GM19328 (cell line): ENCODE results near the gene CREB5.
A peak's percentile ranks its signal among the peaks of the same experiment; 100 is the strongest.

Experiments used
- ATAC-seq: cut with Tn5 transposase; IDR thresholded peaks from one replicate; pipeline ENCODE4 v1.9.1; 2021; ENCODE audit warnings: mild to moderate bottlenecking, moderate library complexity; ENCODE audit not compliant: unreplicated experiment

Gene CREB5

DNA sequence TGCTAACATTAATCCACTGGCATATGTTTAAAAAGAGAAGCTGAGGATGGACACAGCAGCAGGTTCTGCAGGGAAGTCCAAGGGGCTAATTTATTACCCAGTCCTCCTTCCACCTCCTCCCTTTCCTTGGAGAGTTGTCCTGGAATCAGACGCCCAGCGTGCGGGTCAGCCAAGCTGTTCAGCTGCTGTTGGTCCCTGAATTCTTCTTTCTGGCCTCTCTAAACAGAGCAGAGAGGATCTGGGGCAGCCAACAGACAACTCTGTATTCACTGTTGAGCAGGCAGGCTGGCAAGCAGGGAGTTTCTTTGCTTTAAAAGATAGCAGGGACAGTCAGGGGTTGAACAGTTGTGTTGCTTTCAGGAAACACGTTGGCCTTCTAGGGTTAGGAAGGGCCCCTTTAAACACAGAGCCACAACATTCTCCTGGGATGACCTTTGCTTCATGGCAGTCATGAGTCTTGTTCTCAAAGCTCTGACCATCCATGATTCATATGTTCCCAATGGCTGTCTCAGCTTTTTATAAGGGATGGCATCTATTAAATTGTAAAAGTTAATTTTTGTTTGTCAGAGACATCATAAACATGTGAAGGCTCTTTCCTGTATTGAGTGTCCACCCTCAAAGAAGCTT is 217.0 kb downstream of the CREB5 start:
- no peak for ATAC-seq

DNA sequence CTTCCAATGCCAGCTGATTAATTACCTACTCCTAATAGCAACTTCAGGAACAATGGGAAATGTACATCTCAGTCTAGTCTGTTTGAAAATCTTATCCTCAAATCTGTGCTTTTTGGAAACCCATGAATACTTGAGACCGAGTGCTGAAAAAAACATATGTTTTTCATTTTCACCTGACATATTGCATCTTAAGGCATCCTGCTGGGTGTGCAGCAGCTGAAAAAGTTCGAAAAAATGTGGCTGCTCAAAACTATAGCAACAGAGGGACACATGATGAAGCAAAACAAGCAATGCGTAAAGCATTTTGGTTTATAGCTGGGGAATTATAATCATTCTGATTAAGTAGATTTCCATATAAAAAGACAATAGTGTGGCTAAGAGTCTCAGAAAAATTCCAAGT is 218.0 kb downstream of the CREB5 start:
- no peak for ATAC-seq

- ATAC-seq: no peak
These were observed 219.7 kb downstream of the CREB5 start for GRCh38 chr7:28631995-28632394.

DNA sequence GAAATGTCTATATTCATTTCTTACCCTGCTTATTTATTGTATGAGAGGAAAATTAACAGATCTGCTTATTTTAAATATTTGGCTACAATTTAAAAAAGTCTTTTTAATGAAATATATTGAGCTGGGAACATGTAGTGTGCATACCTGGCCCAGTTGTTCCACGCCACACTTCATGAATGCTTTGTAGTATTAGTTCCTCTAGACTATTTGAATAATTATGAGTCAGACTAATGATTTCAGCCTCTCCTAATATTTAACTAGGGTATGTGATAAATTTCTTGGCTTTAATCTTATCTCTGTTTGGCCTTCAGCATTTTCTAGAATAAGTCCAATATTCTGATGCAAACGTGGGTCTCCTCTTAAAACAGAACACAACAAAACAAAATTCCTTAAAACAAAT is 226.6 kb downstream of the CREB5 start:
- ATAC-seq: no peak

- no peak for ATAC-seq
These were observed 227.7 kb downstream of the CREB5 start for GRCh38 chr7:28640001-28640400.

- ATAC-seq: no peak
These were observed 229.6 kb downstream of the CREB5 start for GRCh38 chr7:28641752-28642545.

DNA sequence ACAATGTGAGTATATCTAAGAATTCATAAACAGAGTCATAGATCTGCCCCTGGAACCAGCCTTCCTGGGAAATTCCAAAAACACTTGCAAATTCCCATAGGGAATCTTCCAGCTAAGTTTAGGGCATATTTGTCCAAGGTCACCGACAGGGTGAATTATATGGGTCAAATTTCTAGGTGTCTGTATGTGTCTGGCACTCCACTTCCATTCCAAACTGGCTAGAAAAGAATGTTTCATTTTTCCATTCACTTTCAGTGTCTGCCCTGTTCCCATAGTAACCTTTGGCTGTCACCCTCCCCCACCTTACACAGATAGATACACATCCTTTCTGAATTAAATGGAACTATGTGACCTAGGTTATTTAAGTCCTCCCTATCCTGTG is 230.9 kb downstream of the CREB5 start:
- no peak for ATAC-seq

GRCh38 chr7:28643584-28644340 is 231.4 kb downstream of the CREB5 start:
- no peak for ATAC-seq

DNA sequence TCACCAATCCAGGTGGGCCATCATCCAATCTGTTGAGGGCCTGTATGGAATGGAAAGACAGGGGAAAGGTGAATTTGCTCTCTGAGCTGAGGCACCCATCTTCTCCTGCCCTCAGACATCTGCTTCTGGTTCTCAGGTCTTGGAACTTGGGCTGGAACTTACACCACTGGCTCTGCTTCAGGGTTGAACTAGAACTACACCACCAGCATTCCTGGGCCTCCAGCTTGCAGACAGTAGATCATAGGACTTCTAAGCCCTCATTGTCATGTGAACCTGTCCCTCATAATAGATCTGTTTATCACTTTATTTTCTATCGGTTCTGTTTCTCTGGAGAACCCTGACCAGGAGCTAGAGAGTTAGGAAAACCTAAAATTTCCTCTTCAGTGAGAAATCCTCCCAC is 233.5 kb downstream of the CREB5 start:
- no peak for ATAC-seq

GRCh38 chr7:28646376-28647075 is 234.2 kb downstream of the CREB5 start:
- no peak for ATAC-seq

GRCh38 chr7:28647076-28647421 is 234.7 kb downstream of the CREB5 start:
- no peak for ATAC-seq

GRCh38 chr7:28649189-28649588 is 236.9 kb downstream of the CREB5 start:
- ATAC-seq: no peak

DNA sequence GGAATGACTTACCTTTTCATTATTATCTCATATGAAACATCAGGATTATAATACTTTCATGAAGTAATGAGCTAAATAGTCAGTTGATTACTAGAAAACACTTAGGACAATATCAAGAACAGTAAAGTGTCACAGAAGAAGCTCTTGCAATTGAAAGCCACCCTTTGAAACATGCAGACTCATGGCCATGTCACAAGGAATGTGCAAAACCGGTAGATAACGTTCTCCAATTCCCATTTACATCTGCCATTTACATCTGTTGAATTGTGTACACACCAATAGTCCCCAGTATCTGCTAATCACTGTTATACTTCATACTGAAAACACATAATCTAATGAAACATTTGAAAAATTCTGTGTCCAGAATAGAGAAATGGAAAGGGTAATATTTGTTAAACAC is 237.5 kb downstream of the CREB5 start:
- no peak for ATAC-seq

DNA sequence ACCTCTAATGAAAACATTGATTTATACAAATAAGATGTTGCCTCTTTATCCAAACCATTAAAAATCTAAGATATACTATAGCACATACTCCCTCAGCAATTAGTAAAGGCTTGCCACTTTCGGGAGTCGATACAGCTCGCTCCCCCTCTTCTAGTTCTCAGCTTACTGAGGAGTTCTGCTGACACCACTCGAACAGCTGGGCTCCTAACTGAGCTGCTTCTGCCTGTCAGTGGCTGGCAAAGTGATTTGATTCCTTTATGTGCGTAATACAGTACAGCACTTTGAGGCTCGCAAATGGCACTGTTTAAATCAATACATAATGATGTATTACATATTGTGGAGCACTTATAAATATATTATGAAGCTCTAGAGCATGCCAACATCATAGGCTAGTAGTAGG is 241.8 kb downstream of the CREB5 start:
- ATAC-seq: no peak

DNA sequence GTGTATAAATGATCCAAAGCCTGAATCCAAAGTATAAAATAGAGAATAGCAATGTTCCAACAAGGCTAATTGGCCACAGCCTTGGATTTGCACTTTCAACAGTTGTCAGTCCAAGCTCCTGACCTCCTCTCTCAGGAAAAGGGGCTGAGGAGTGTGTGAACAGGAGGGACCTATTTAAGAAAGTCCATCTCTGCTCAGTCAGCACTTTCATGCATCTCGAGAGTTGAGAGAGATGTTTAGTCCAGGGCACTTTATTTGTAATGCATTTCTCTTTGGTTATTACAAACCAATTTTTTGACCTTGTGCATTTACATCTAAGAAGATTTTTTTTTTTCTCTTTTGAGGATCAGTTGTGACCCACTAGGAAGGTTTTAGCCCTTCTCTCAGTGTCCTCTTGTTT is 244.2 kb downstream of the CREB5 start:
- no peak for ATAC-seq

DNA sequence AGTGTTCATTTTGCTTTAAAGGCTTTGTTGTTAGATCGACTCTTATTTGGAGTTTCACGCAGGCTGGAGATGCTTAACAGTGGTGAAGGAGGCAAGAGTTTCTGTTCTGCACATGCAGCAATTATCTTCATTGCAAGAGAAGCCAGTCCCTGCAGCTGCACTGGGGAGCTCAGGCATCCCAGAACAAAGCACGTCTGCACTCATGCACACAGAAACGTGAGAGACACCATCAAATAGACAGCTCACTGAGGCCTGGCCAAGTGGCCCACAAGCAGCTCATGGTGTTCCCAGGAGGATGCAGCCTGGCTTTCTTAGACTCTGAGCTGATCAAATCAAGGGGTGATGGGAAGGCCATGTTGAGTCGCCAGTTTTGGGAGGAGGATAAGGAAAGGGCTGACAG is 246.1 kb downstream of the CREB5 start:
- no peak for ATAC-seq

GRCh38 chr7:28660132-28660531 is 247.8 kb downstream of the CREB5 start:
- no peak for ATAC-seq

DNA sequence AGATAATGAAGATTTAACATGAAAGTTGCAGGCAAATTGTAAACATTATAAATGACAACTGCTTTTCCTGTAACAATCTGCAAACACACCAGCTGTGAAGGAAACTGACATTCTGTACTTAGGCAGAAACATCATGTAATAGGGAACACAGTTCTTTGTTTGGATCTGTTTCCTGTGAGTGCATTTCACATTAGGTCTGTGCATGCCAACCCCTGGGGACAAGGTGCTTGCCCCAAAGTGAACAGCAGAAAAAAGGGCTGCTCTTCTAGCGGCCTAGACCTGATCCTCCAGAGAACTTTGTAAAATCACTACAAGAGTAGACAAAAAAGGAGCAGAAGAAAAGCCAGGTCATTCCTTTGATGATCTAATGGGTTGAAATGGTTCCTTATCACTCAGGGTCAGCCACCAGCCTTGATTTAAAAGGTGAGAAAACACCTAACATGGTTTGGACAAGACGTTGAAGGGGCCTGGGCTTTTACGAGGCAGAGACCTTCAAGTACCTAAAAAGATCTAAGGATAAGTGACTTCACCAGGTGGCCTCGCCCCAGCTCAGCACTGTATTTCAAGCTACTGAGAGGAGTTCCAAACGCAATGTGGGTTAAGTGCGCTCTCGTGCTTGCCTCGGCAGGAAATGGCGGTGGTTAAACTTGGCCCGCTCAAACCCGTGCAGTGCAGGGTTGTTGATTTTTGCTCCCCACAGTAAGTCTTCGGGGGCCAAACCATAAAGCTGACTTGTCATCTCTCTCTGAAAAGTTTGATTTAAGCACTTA is 249.7 kb downstream of the CREB5 start:
- peak; percentile 58 for ATAC-seq

- ATAC-seq: no peak
These were observed 253.8 kb downstream of the CREB5 start for GRCh38 chr7:28666154-28666553.

- ATAC-seq: no peak
These were observed 255.8 kb downstream of the CREB5 start for GRCh38 chr7:28668085-28668484.

- no peak for ATAC-seq
These were observed 257.0 kb downstream of the CREB5 start for GRCh38 chr7:28669330-28669729.
